IPS-NIHi7 (cell line): ENCODE measurements around the gene KCNIP4.
A peak's percentile ranks its signal among the peaks of the same experiment; 100 is the strongest.
"Not testable (repeated sequence)": the region's sequence is repeated elsewhere in the genome, so short reads cannot be mapped to it uniquely, and the experiment has no call there.

ENCODE experiments used
- DNase-seq: peaks from one replicate; pipeline ENCODE4 v3.0.0; 2012; ENCODE audit warnings: mixed read lengths; ENCODE audit errors: extremely low spot score

The KCNIP4 gene

GRCh38 chr4:20761382-20761781, 1187.2 kb downstream of the KCNIP4 start:
- no peak for DNase-seq

- DNase-seq, result peak; percentile 26
Measured at GRCh38 chr4:20760053-20760452, 1188.5 kb downstream of the KCNIP4 start.

- no peak for DNase-seq
Measured at GRCh38 chr4:20754036-20754435, 1194.5 kb downstream of the KCNIP4 start.

GRCh38 chr4:20752641-20753040, 1195.9 kb downstream of the KCNIP4 start:
- no peak for DNase-seq

GRCh38 chr4:20746000-20746399, 1202.6 kb downstream of the KCNIP4 start:
- not testable (repeated sequence) for DNase-seq

- DNase-seq, result no peak
Measured at GRCh38 chr4:20735931-20736330, 1212.6 kb downstream of the KCNIP4 start.

- DNase-seq, result no peak
Measured at GRCh38 chr4:20724915-20725314, 1223.7 kb downstream of the KCNIP4 start.

- no peak for DNase-seq
Measured at GRCh38 chr4:20723463-20723862, 1225.1 kb downstream of the KCNIP4 start.

- DNase-seq, result no peak
Measured at GRCh38 chr4:20723019-20723418, 1225.6 kb downstream of the KCNIP4 start.

- no peak for DNase-seq
Measured at GRCh38 chr4:20711335-20711734, 1237.2 kb downstream of the KCNIP4 start.

GRCh38 chr4:20700007-20700761, 1248.4 kb downstream of the KCNIP4 start, which contains the start of gene PACRGL:
Gene PACRGL (plus strand): TSS chr4:20700458. CDS start chr4:20704482, 4,024 bp downstream.
- DNase-seq, result peak; percentile 96

GRCh38 chr4:20698820-20699219, 1249.8 kb downstream of the KCNIP4 start:
- no peak for DNase-seq

GRCh38 chr4:20698382-20698781, 1250.2 kb downstream of the KCNIP4 start:
- no peak for DNase-seq

GRCh38 chr4:20696815-20697214, 1251.8 kb downstream of the KCNIP4 start:
- DNase-seq, result no peak

GRCh38 chr4:20687864-20688263, 1260.7 kb downstream of the KCNIP4 start:
- no peak for DNase-seq

GRCh38 chr4:20684852-20685763, 1263.5 kb downstream of the KCNIP4 start:
- peak; percentile 22 for DNase-seq

- DNase-seq, result no peak
Measured at GRCh38 chr4:20683766-20684165, 1264.8 kb downstream of the KCNIP4 start.

- DNase-seq, result no peak
Measured at GRCh38 chr4:20682853-20683252, 1265.7 kb downstream of the KCNIP4 start.

GRCh38 chr4:20681271-20681670, 1267.3 kb downstream of the KCNIP4 start:
- DNase-seq, result no peak

GRCh38 chr4:20680736-20681135, 1267.8 kb downstream of the KCNIP4 start:
- no peak for DNase-seq

GRCh38 chr4:20679951-20680350, 1268.6 kb downstream of the KCNIP4 start:
- no peak for DNase-seq
